ENCODE data around the gene SPTBN1.

Gene SPTBN1

GRCh38 chr2:54669677-54670484, 213.8 kb downstream of the SPTBN1 start:
- no peak overlapping the region for H3K4me3 ChIP-seq (ENCODE audit: low read depth, low read length)
- DNase-seq (ENCODE audit: low read depth): no peak
- TF ChIP-seq CTCF (IDR thresholded peaks at IDR 0.05; ENCODE audit: insufficient read depth, low read depth, low read length, missing control alignments): no peak

GRCh38 chr2:54670485-54671009, 214.4 kb downstream of the SPTBN1 start:
- DNase-seq (ENCODE audit: low read depth): no peak
- no peak for TF ChIP-seq CTCF (IDR thresholded peaks at IDR 0.05; ENCODE audit: insufficient read depth, low read depth, low read length, missing control alignments)
- H3K4me3 ChIP-seq (ENCODE audit: low read depth, low read length): no peak overlapping the region

- no peak for TF ChIP-seq CTCF (IDR thresholded peaks at IDR 0.05; ENCODE audit: insufficient read depth, low read depth, low read length, missing control alignments)
- no peak overlapping the region for H3K4me3 ChIP-seq (ENCODE audit: low read depth, low read length)
- DNase-seq (ENCODE audit: low read depth): no peak
Observed at GRCh38 chr2:54671010-54671409, 214.9 kb downstream of the SPTBN1 start.

GRCh38 chr2:54671875-54672589, 215.9 kb downstream of the SPTBN1 start:
- no peak for DNase-seq (ENCODE audit: low read depth)
- no peak for TF ChIP-seq CTCF (IDR thresholded peaks at IDR 0.05; ENCODE audit: insufficient read depth, low read depth, low read length, missing control alignments)
- H3K4me3 ChIP-seq (ENCODE audit: low read depth, low read length): no peak overlapping the region

GRCh38 chr2:54672590-54673456, 216.7 kb downstream of the SPTBN1 start:
- TF ChIP-seq CTCF (IDR thresholded peaks at IDR 0.05; ENCODE audit: insufficient read depth, low read depth, low read length, missing control alignments): no peak
- DNase-seq (ENCODE audit: low read depth): peak; percentile 74
- no peak overlapping the region for H3K4me3 ChIP-seq (ENCODE audit: low read depth, low read length)

- DNase-seq (ENCODE audit: low read depth): peak; percentile 59
- no peak overlapping the region for H3K4me3 ChIP-seq (ENCODE audit: low read depth, low read length)
- no peak for TF ChIP-seq CTCF (IDR thresholded peaks at IDR 0.05; ENCODE audit: insufficient read depth, low read depth, low read length, missing control alignments)
Observed at GRCh38 chr2:54673501-54673998, 217.4 kb downstream of the SPTBN1 start.
